Dermis blood vessel endothelial cell (primary cell): ENCODE data around the gene NUDT3. TPM values are rescaled to one million over a fixed set of nuclear protein-coding genes. Genes with fewer than 3 reads are reported as not detected.

ENCODE experiments used
- DNase-seq: peaks from one replicate; pipeline ENCODE4 v3.0.0; 2010
- total RNA-seq: library from RNA; depleted of rRNA; stranded (reverse); fragments of >200 nt; gene quantifications from 2 replicates; pipeline ENCODE4 v1.2.3, GENCODE V29; 2014

NUDT3 gene
- total RNA-seq, 1 donor from 2014 or later, result 24.3 TPM

GRCh38 chr6:34318499-34319470 is 73.7 kb downstream of the NUDT3 start:
- DNase-seq, result no peak

- no peak for DNase-seq
Measured at GRCh38 chr6:34317882-34318498, 74.5 kb downstream of the NUDT3 start.

- DNase-seq, result no peak
Measured at GRCh38 chr6:34317172-34317477, 75.3 kb downstream of the NUDT3 start.

GRCh38 chr6:34316431-34317171 is 75.9 kb downstream of the NUDT3 start:
- DNase-seq, result no peak

GRCh38 chr6:34315780-34316179 is 76.7 kb downstream of the NUDT3 start:
- no peak for DNase-seq

GRCh38 chr6:34315256-34315655 is 77.2 kb downstream of the NUDT3 start:
- no peak for DNase-seq

GRCh38 chr6:34312259-34312658 is 80.2 kb downstream of the NUDT3 start:
- DNase-seq, result no peak

- DNase-seq, result no peak
Measured at GRCh38 chr6:34310817-34311216, 81.7 kb downstream of the NUDT3 start.

- DNase-seq, result no peak
Measured at GRCh38 chr6:34308483-34308882, 84.0 kb downstream of the NUDT3 start.

- peak; percentile 66 for DNase-seq
Measured at GRCh38 chr6:34305982-34306708, 86.3 kb downstream of the NUDT3 start.

- no peak for DNase-seq
Measured at GRCh38 chr6:34305497-34305896, 87.0 kb downstream of the NUDT3 start.

GRCh38 chr6:34304164-34304563 is 88.3 kb downstream of the NUDT3 start:
- DNase-seq, result no peak

- no peak for DNase-seq
Measured at GRCh38 chr6:34302929-34303328, 89.5 kb downstream of the NUDT3 start.

- DNase-seq, result peak; percentile 63
Measured at GRCh38 chr6:34301408-34301807, 91.1 kb downstream of the NUDT3 start.

- DNase-seq, result no peak
Measured at GRCh38 chr6:34300332-34300751, 92.1 kb downstream of the NUDT3 start.

- no peak for DNase-seq
Measured at GRCh38 chr6:34298941-34299340, 93.5 kb downstream of the NUDT3 start.

- peak; percentile 35 for DNase-seq
Measured at GRCh38 chr6:34295721-34296120, 96.7 kb downstream of the NUDT3 start.

GRCh38 chr6:34292954-34293353 is 99.5 kb downstream of the NUDT3 start:
- no peak for DNase-seq

GRCh38 chr6:34289137-34289536 is 103.3 kb downstream of the NUDT3 start:
- DNase-seq, result no peak

- DNase-seq, result no peak
Measured at GRCh38 chr6:34288581-34288980, 103.9 kb downstream of the NUDT3 start.

GRCh38 chr6:34285448-34286164 is 106.9 kb downstream of the NUDT3 start:
- no peak for DNase-seq
